Measurements from ENCODE around the gene CORO1A. TPM values are rescaled to one million over a fixed set of nuclear protein-coding genes. Genes with fewer than 3 reads are reported as not detected.
A peak's percentile ranks its signal among the peaks of the same experiment; 100 is the strongest.
"Not testable (repeated sequence)": the region's sequence is repeated elsewhere in the genome, so short reads cannot be mapped to it uniquely, and the experiment has no call there.

Gene CORO1A
- total RNA-seq, 1 donor from 2014 or later, result 41.2 TPM

- ATAC-seq, result peak; percentile 81
- DNase-seq (ENCODE audit: low spot score); intact Hi-C loops (cut with DNase I): not testable (repeated sequence)
Observed at GRCh38 chr16:30194172-30194925, 10.9 kb downstream of the CORO1A start.

GRCh38 chr16:30197001-30197400 lies 13.6 kb downstream of the CORO1A start:
- intact Hi-C loops (cut with DNase I); ATAC-seq: not testable (repeated sequence)
- DNase-seq (ENCODE audit: low spot score), result peak; percentile 14

DNA sequence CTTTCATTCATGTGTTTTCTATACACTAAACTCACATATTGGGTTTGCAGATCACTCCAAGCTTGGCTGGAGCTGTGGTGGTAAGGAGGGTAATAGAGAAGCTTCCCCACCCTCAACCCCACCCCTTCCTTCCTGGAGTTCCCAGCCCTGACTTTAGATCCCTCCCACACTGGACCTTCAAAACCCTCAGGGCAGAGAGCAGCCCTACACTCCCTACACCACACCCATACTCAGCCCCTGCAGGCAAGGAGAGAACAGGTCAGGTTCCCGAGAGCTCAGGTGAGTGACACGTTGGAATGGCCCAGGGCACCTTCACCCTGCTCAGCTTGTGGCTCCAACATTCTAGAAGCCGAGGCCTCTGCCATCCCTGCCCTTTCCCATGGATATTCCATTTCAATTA lies 15.6 kb downstream of the CORO1A start, which contains the start of gene SULT1A3:
Gene SULT1A3 (plus strand): TSS at position 207 of the 400 bp plus-strand sequence. CDS start 1,474 bp downstream, outside the sequence.
- DNase-seq (ENCODE audit: low spot score); intact Hi-C loops (cut with DNase I): not testable (repeated sequence)

GRCh38 chr16:30199608-30200343 lies 16.4 kb downstream of the CORO1A start:
- intact Hi-C loops (cut with DNase I); DNase-seq (ENCODE audit: low spot score): not testable (repeated sequence)
- peak; percentile 68 for ATAC-seq

More for the DNA sequence above, 15.6 kb downstream of the CORO1A start, which contains the start of gene SULT1A3:
- peak; percentile 7 for ATAC-seq

GRCh38 chr16:30205541-30206236 lies 22.3 kb downstream of the CORO1A start:
- peak; percentile 54 for DNase-seq (ENCODE audit: low spot score)
- ATAC-seq, result peak; percentile 74
- intact Hi-C loops (cut with DNase I), result not testable (repeated sequence)

- intact Hi-C loops (cut with DNase I); DNase-seq (ENCODE audit: low spot score): not testable (repeated sequence)
- ATAC-seq, result peak; percentile 11
Observed at GRCh38 chr16:30206252-30206651, 22.9 kb downstream of the CORO1A start.

GRCh38 chr16:30207063-30207704 lies 23.8 kb downstream of the CORO1A start:
- peak; percentile 8 for ATAC-seq
- peak; percentile 43 for DNase-seq (ENCODE audit: low spot score)
- intact Hi-C loops (cut with DNase I), result not testable (repeated sequence)

GRCh38 chr16:30209032-30209431 lies 25.6 kb downstream of the CORO1A start:
- intact Hi-C loops (cut with DNase I), result not testable (repeated sequence)
- ATAC-seq (peak; percentile 78), DNase-seq (ENCODE audit: low spot score) (peak; percentile 79)

GRCh38 chr16:30211414-30211813 lies 28.0 kb downstream of the CORO1A start:
- intact Hi-C loops (cut with DNase I); DNase-seq (ENCODE audit: low spot score); ATAC-seq: not testable (repeated sequence)

DNA sequence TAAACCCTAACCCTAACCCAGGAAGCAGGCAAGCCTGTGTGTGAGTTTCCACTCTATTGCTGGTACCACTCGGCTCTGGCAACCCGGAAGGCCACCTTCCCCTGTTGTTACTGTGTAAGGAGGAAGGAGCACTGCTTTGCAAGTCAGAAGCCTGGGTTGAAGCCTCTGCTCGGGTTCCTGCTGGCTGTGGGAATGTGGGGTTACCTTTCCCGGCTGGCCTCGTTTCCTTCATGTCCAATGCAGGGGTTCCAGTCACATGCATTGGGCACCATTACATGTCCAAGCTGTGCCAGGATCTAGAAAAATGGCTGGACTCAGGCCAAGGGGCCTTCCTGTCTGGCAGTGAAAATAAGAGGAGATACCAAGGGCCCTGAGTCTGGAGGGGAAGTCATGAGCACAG lies 33.7 kb downstream of the CORO1A start:
- ATAC-seq; intact Hi-C loops (cut with DNase I): not testable (repeated sequence)
- DNase-seq (ENCODE audit: low spot score), result peak; percentile 41

Other genes with a start within 250 kb of the CORO1A start
- gene TMEM219, start 221.5 kb upstream of the CORO1A start, total RNA-seq, result 82.4 TPM
- gene TAOK2, start 209.7 kb upstream of the CORO1A start, total RNA-seq, result 51.8 TPM
- 11.1 TPM for gene HIRIP3, start 188.0 kb upstream of the CORO1A start, total RNA-seq
- gene INO80E, start 187.4 kb upstream of the CORO1A start, total RNA-seq, result 59.2 TPM
- gene DOC2A, start 172.6 kb upstream of the CORO1A start, total RNA-seq, result 0.67 TPM
- gene C16orf92, start 160.4 kb upstream of the CORO1A start, total RNA-seq, result not detected
- gene TLCD3B, start 152.3 kb upstream of the CORO1A start, total RNA-seq, result not detected
- 600 TPM for gene ALDOA, start 117.8 kb upstream of the CORO1A start, total RNA-seq
- gene PPP4C, start 107.6 kb upstream of the CORO1A start, total RNA-seq, result 41.2 TPM
- gene TBX6, start 91.7 kb upstream of the CORO1A start, total RNA-seq, result 1.7 TPM
- 96.4 TPM for gene YPEL3, start 87.4 kb upstream of the CORO1A start, total RNA-seq
- 17.1 TPM for gene GDPD3, start 70.1 kb upstream of the CORO1A start, total RNA-seq
- gene MAPK3, start 60.4 kb upstream of the CORO1A start, total RNA-seq, result 136 TPM
- gene BOLA2B, start 10.1 kb downstream of the CORO1A start, total RNA-seq, result 26.9 TPM
- 18.5 TPM for gene SLX1A, start 10.3 kb downstream of the CORO1A start, total RNA-seq
- 21.0 TPM for gene SULT1A3, start 15.7 kb downstream of the CORO1A start, total RNA-seq
- gene NPIPB13, start 64.9 kb downstream of the CORO1A start, total RNA-seq, result 35.0 TPM
- gene CD2BP2, start 171.7 kb downstream of the CORO1A start, total RNA-seq, result 49.8 TPM
- gene TBC1D10B, start 186.9 kb downstream of the CORO1A start, total RNA-seq, result 39.6 TPM
- gene MYL11, start 191.2 kb downstream of the CORO1A start, total RNA-seq, result not detected
- gene SEPTIN1, start 199.0 kb downstream of the CORO1A start, total RNA-seq, result 7.2 TPM
- 6.7 TPM for gene ZNF48, start 211.8 kb downstream of the CORO1A start, total RNA-seq
- gene ZNF771, start 224.0 kb downstream of the CORO1A start, total RNA-seq, result 7.5 TPM
- gene DCTPP1, start 246.4 kb downstream of the CORO1A start, total RNA-seq, result 20.4 TPM

Data from sciatic nerve (tissue), 2 donors.